NT2/D1 (cell line): ENCODE results near the gene ZACN.
"Not testable (repeated sequence)": the region's sequence is repeated elsewhere in the genome, so short reads cannot be mapped to it uniquely, and the experiment has no call there.

ENCODE experiments used
- SUZ12 ChIP-seq: IDR thresholded peaks from 2 replicates; pipeline ENCODE4 v1.6.1; 2011; ENCODE audit not compliant: insufficient read length, insufficient read depth; ENCODE audit errors: extremely low read depth
- YY1 ChIP-seq: IDR thresholded peaks from 2 replicates; pipeline ENCODE4 v1.6.1; 2011; ENCODE audit not compliant: insufficient read length, insufficient read depth
- ZNF274 ChIP-seq: IDR thresholded peaks from 2 replicates; pipeline ENCODE4 v1.6.1; 2011; ENCODE audit warnings: mild to moderate bottlenecking, low read depth, low read length

DNA sequence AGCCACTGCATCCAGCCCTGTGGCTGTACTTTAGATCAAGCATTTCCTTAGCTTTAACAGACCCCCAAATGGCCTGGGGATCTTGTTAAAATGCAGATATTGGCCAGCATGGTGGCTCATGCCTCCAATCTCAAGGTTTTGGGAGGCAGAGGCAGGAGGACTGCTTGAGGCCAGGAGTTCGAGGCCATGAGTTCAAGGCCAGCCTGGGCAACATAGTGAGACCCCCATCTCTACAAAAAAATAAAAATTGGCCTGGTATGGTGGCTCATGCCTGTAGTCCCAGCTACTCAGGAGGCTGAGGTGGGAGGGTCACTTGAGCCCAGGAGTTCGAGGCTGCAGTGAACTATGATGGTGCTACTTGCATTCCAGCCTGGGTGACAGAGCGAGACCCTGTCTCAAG lies 36.1 kb upstream of the ZACN start:
- not testable (repeated sequence) for TF ChIP-seq SUZ12, ZNF274, YY1
